Measurements from ENCODE around the gene METTL26. TPM values are rescaled to one million over a fixed set of nuclear protein-coding genes. Genes with fewer than 3 reads are reported as not detected.

METTL26 gene
- total and polyA plus RNA-seq, 2 of the 8 experiments (the other 6 are each of a cell fraction or from before 2014, with no cell fraction given): 100 to 186 TPM

- no peak within 1 kb of the TSS for H3K14ac ChIP-seq (ENCODE audit: insufficient read length)
- H2AK5ac ChIP-seq (ENCODE audit: low read depth, low read length): peak within 1 kb of the TSS; percentile 4; the same call in 1 of the 2 replicates
- peak within 1 kb of the TSS; percentile 39 for H3K56ac ChIP-seq (replicated peaks; ENCODE audit: insufficient read length, low read depth, low read length)
- H3K79me2 ChIP-seq (ENCODE audit: control insufficient read depth in 1 of 2, insufficient read depth in 2 of 2, low read length in 2 of 2): peaks cover 0 to 13% of the 10 kb centered on the region in 2 experiments; a peak in 1 of 4 replicates
- H3K4me2 ChIP-seq (ENCODE audit: insufficient read depth in 1 of 2, low read depth in 2 of 2, low read length in 2 of 2): peak within 1 kb of the TSS; percentile 46 to 83
- H2AFZ ChIP-seq (ENCODE audit: low read length): no peak within 1 kb of the TSS
- no peaks in the 10 kb centered on the region for H3K9me3 ChIP-seq (ENCODE audit: insufficient read depth in 2 of 2, low read depth in 1 of 2, low read length in 1 of 2)
- no peaks in the 10 kb centered on the region for H3K27me3 ChIP-seq (replicated peaks in 1 of 4; ENCODE audit: control insufficient read depth in 3 of 4, extremely low read depth in 1 of 4, insufficient read depth in 3 of 4, low read length in 3 of 4)
- peak within 1 kb of the TSS; percentile 53; the same call in 1 of the 2 replicates for H2BK12ac ChIP-seq (ENCODE audit: low read depth, low read length)
- H3K4me1 ChIP-seq (replicated peaks in 1 of 4; ENCODE audit: control insufficient read depth in 3 of 4, insufficient read depth in 4 of 4, low read length in 3 of 4): peaks cover 0 to 8% (median 5%) of the 10 kb centered on the region in 4 experiments; a peak in 5 of 7 replicates
- H4K20me1 ChIP-seq (replicated peaks in 1 of 2; ENCODE audit: control insufficient read depth in 1 of 2, insufficient read depth in 2 of 2, low read length in 2 of 2): peaks cover 4 to 23% of the 10 kb centered on the region in 2 experiments
- 0 out of 2 replicates have a peak within 1 kb of the TSS, but pooled peaks have one; percentile 32 for H2BK5ac ChIP-seq (ENCODE audit: low read depth, low read length)
- POLR2A ChIA-PET (ENCODE audit: partially characterized antibody): interaction anchor here (0.7 to 17.4 kb wide), 10 partner anchors 10 to 142 kb away, joined by 3 to 214 read pairs (median 4); partner anchors contain the start of genes JMJD8, RHBDL1, STUB1 and WDR90
- peak within 1 kb of the TSS; percentile 71 to 89 (median 76) for H3K4me3 ChIP-seq (ENCODE audit: extremely low read depth in 1 of 4, insufficient read depth in 2 of 4, low read depth in 3 of 4, low read length in 4 of 4)
- peaks cover 5% of the 10 kb centered on the region; the same call in 1 of the 2 replicates for H3K23me2 ChIP-seq (ENCODE audit: low read depth, low read length)
- FAIRE-seq: no peak
- peaks cover 13% of the 10 kb centered on the region for H3K79me1 ChIP-seq (ENCODE audit: low read depth, low read length)
- CTCF ChIA-PET (ENCODE audit: partially characterized antibody): interaction anchor here (0.6 to 12.0 kb wide), 12 partner anchors 8 to 232 kb away, joined by 3 to 104 read pairs (median 4); partner anchors contain the start of genes JMJD8, WDR24 and WDR90
- peak within 1 kb of the TSS; percentile 38 to 75 (median 57) for H3K9ac ChIP-seq (replicated peaks in 1 of 4; ENCODE audit: extremely low read depth in 1 of 4, low read depth in 3 of 4, low read length in 3 of 4)
- peak within 1 kb of the TSS; percentile 89 for H4K8ac ChIP-seq (ENCODE audit: extremely low read depth, insufficient read depth, low read length)
- no peak within 1 kb of the TSS; the same call in 1 of the 2 replicates for H3K18ac ChIP-seq (ENCODE audit: extremely low read depth, low read length)
- H2BK120ac ChIP-seq (replicated peaks; ENCODE audit: low read depth, low read length): no peak within 1 kb of the TSS
- H3K23ac ChIP-seq (ENCODE audit: insufficient read length): no peak within 1 kb of the TSS
- 18% methylated on average over 7 of the region's 78 CpGs; no CpG with 5 or more reads in 1 of the 2 experiments for WGBS, 2 experiments (ENCODE audit: extremely low coverage in 1 of 2, insufficient coverage in 1 of 2, insufficient read length in 1 of 2, insufficient replicate concordance in 2 of 2, low coverage in 1 of 2, low lambda C conversion rate in 2 of 2, missing lambda C conversion rate in 1 of 2)
- H4K5ac ChIP-seq (ENCODE audit: insufficient read length, low read depth, low read length): no peak within 1 kb of the TSS
- peak within 1 kb of the TSS; percentile 46; the same call in 1 of the 2 replicates for H2BK15ac ChIP-seq (ENCODE audit: low read length)
- H3K36me3 ChIP-seq (ENCODE audit: control insufficient read depth in 2 of 4, insufficient read depth in 4 of 4, low read length in 3 of 4): peaks cover 11 to 37% (median 31%) of the 10 kb centered on the region in 4 experiments; a peak in 7 of 8 replicates
- H2BK20ac ChIP-seq (ENCODE audit: low read length): no peak within 1 kb of the TSS
- peak within 1 kb of the TSS; percentile 81 for H4K91ac ChIP-seq (replicated peaks; ENCODE audit: insufficient read length, low read length)
- peak; percentile 47 to 94 for DNase-seq (ENCODE audit: low read depth in 1 of 2, low spot score in 2 of 2)
- H3K4ac ChIP-seq (replicated peaks; ENCODE audit: insufficient read length, low read depth, low read length): peak within 1 kb of the TSS; percentile 85
- peak within 1 kb of the TSS; percentile 23; the same call in 1 of the 2 replicates for H3K27ac ChIP-seq (ENCODE audit: low read depth, low read length)
- TF ChIP-seq TAF1 (IDR thresholded peaks at IDR 0.05; ENCODE audit: low read depth, low read length) (peak; percentile 69; the same call in 1 of the 2 replicates), JUND (IDR thresholded peaks at IDR 0.05; ENCODE audit: low read length) (no peak), TCF12 (IDR thresholded peaks at IDR 0.05; ENCODE audit: low read depth, low read length) (0 out of 2 replicates have a peak, but pooled peaks have one; percentile 26), CBX5 (IDR thresholded peaks at IDR 0.05; ENCODE audit: low read depth, low read length) (no peak), FOSL1 (IDR thresholded peaks at IDR 0.05; ENCODE audit: insufficient read depth, low read depth, low read length) (peak; percentile 39; the same call in 1 of the 2 replicates), HDAC6 (IDR thresholded peaks at IDR 0.05; ENCODE audit: low read depth, low read length) (no peak), ASH2L (IDR thresholded peaks at IDR 0.05; ENCODE audit: low read length) (peak; percentile 51), RAD21 (IDR thresholded peaks at IDR 0.05 in 1 of 2, conservative IDR thresholded peaks at IDR 0.05 in 1 of 2; ENCODE audit: low read depth in 2 of 2, low read length in 2 of 2) (peak; percentile 34 to 65; a peak in 3 of 4 replicates), SIRT6 (IDR thresholded peaks at IDR 0.05; ENCODE audit: low read length) (no peak), POLR2AphosphoS5 (IDR thresholded peaks at IDR 0.05; ENCODE audit: low read depth, low read length) (no peak; the same call in 1 of the 2 replicates)
Observed at GRCh38 chr16:667780-668518, 31.8 kb upstream of the METTL26 start, which contains the start of gene RHOT2. Gene RHOT2, plus strand, starts transcription at chr16:668132. Its CDS starts 68 bp downstream, at chr16:668200.

Measured in H1 (cell line).